HEK293T (cell line): ENCODE results near the gene PAPPA.

Source experiments
- CTCF ChIA-PET: fragments of 350-600 bp; formaldehyde crosslinking; extraction: SDS; loops from one replicate; lab custom pipeline; 2021; ENCODE audit warnings: antibody characterized with exemption, inconsistent platforms; lab: Yijun Ruan, JAX
- POLR2A ChIA-PET: fragments of 350-600 bp; formaldehyde crosslinking; extraction: SDS; loops from one replicate; lab custom pipeline; 2020; ENCODE audit warnings: antibody characterized with exemption, inconsistent platforms; lab: Yijun Ruan, JAX
- DNase-seq: peaks from one replicate; pipeline ENCODE4 v3.0.0; 2012; ENCODE audit warnings: mixed read lengths; ENCODE audit errors: extremely low spot score
- ARNT ChIP-seq: fragments of 450-650 bp; IDR thresholded peaks from 2 replicates; pipeline ENCODE4 v1.6.1; 2017; ENCODE audit warnings: mild to moderate bottlenecking
- BHLHE40 ChIP-seq: fragments of 450-650 bp; IDR thresholded peaks from 2 replicates; pipeline ENCODE4 v1.6.1; 2016; ENCODE audit warnings: mild to moderate bottlenecking, moderate library complexity, borderline replicate concordance
- CTBP1 ChIP-seq: fragments of 450-650 bp; IDR thresholded peaks from 2 replicates; pipeline ENCODE4 v1.6.1; 2016; ENCODE audit warnings: borderline replicate concordance
- ELF4 ChIP-seq: fragments of 450-650 bp; IDR thresholded peaks from 2 replicates; pipeline ENCODE4 v1.6.1; 2017; ENCODE audit warnings: antibody characterized with exemption
- FOXA1 ChIP-seq: fragments of 450-650 bp; IDR thresholded peaks from 2 replicates; pipeline ENCODE4 v1.6.1; 2016; ENCODE audit warnings: mild to moderate bottlenecking
- FOXK2 ChIP-seq: fragments of 450-650 bp; IDR thresholded peaks from 2 replicates; pipeline ENCODE4 v1.6.1; 2016; ENCODE audit warnings: mild to moderate bottlenecking
- FOXM1 ChIP-seq: fragments of 450-650 bp; IDR thresholded peaks from 2 replicates; pipeline ENCODE4 v1.6.1; 2017; ENCODE audit warnings: mild to moderate bottlenecking, borderline replicate concordance
- HDGF ChIP-seq: fragments of 450-650 bp; IDR thresholded peaks from 2 replicates; pipeline ENCODE4 v1.6.1; 2017; ENCODE audit warnings: antibody characterized with exemption, borderline replicate concordance
- L3MBTL2 ChIP-seq: fragments of 450-650 bp; conservative IDR thresholded peaks from 2 replicates; pipeline ENCODE4 v1.6.1; 2016; ENCODE audit warnings: mild to moderate bottlenecking
- LEF1 ChIP-seq: fragments of 450-650 bp; IDR thresholded peaks from 2 replicates; pipeline ENCODE4 v1.6.1; 2017; ENCODE audit warnings: mild to moderate bottlenecking, borderline replicate concordance
- NFRKB ChIP-seq: fragments of 450-650 bp; IDR thresholded peaks from 2 replicates; pipeline ENCODE4 v1.6.1; 2016; ENCODE audit warnings: mild to moderate bottlenecking, moderate library complexity
- SP1 ChIP-seq: fragments of 450-650 bp; IDR thresholded peaks from 2 replicates; pipeline ENCODE4 v1.6.1; 2017
- SUZ12 ChIP-seq: fragments of 450-650 bp; IDR thresholded peaks from 2 replicates; pipeline ENCODE4 v1.6.1; 2016; ENCODE audit warnings: mild to moderate bottlenecking
- TARDBP ChIP-seq: fragments of 450-650 bp; IDR thresholded peaks from 2 replicates; pipeline ENCODE4 v1.6.1; 2016
- ZNF384 ChIP-seq: fragments of 450-650 bp; IDR thresholded peaks from 2 replicates; pipeline ENCODE4 v1.6.1; 2016
- TF ChIP-seq, protein P1 (sequence below): fragments of 450-650 bp; IDR thresholded peaks from 2 replicates; pipeline ENCODE4 v1.6.1; 2016

The PAPPA gene

DNA sequence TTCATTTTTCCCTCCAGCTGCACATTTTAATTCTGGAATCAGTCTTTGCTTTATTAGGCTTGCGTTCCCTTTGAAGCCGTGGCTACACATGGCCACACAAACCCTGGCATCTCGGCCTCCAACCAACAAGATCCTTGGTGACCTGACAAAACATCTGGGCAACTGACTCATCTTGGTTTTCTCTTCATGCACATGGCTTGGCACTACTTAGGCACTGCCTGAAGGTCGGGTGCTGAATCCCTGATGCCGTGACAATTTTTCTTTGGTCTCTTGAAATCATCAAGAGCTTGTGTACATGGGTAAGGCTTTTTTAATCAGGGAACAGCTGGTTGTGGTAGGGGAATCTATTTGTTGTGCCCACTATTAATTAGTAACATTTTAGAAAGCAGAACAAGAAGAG lies 16.0 kb upstream of the PAPPA start:
- ChIA-PET CTCF (no interaction called here), POLR2A (no interaction called here)
- DNase-seq, result no peak
- TF ChIP-seq ELF4 (no peak), HDGF (no peak), FOXK2 (no peak), SUZ12 (no peak), L3MBTL2 (no peak), CTBP1 (no peak), ARNT (no peak), BHLHE40 (no peak), FOXM1 (no peak), ZNF384 (no peak), TARDBP (no peak), LEF1 (no peak), FOXA1 (no peak)
- TF ChIP-seq, protein P1, sequence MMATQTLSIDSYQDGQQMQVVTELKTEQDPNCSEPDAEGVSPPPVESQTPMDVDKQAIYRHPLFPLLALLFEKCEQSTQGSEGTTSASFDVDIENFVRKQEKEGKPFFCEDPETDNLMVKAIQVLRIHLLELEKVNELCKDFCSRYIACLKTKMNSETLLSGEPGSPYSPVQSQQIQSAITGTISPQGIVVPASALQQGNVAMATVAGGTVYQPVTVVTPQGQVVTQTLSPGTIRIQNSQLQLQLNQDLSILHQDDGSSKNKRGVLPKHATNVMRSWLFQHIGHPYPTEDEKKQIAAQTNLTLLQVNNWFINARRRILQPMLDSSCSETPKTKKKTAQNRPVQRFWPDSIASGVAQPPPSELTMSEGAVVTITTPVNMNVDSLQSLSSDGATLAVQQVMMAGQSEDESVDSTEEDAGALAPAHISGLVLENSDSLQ, result no peak

DNA sequence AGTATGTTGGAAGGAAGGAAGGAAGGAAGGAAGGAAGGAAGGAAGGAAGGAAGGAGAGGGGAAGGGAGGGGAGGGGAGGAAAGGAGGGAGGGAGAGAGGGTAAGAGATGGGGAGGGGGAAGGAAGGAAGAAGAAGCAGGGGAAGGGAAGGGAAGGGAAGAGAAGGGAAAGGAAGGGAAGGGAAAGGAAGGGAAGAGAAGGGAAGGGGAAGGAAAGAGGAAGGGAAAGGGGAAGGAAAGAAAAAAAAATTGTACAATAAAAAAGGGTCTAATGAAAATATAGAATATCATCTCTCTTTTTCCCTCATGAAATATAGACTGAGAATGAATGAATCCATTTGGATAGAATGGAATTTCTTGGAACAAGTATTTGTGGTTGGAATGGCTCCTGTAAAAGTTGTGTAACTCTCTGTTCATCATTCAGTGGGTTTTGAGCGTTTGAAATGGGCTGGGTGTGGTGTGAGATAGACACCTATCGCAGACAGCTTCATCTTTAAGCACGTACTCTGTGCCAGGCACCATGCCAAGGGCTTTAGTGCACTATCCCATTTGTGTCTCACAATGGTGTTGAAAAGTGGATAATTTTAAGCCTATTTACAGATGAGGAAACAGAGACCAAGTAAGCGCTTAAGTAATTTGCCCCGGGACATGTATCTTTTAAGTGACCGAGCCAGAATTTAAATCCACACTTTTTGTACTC lies 11.6 kb upstream of the PAPPA start:
- CTCF ChIA-PET, result no interaction called here
- no peak for DNase-seq
- TF ChIP-seq L3MBTL2, result no peak
- no peak for TF ChIP-seq ZNF384
- no peak for TF ChIP-seq HDGF
- no peak for TF ChIP-seq TARDBP
- POLR2A ChIA-PET, result no interaction called here

DNA sequence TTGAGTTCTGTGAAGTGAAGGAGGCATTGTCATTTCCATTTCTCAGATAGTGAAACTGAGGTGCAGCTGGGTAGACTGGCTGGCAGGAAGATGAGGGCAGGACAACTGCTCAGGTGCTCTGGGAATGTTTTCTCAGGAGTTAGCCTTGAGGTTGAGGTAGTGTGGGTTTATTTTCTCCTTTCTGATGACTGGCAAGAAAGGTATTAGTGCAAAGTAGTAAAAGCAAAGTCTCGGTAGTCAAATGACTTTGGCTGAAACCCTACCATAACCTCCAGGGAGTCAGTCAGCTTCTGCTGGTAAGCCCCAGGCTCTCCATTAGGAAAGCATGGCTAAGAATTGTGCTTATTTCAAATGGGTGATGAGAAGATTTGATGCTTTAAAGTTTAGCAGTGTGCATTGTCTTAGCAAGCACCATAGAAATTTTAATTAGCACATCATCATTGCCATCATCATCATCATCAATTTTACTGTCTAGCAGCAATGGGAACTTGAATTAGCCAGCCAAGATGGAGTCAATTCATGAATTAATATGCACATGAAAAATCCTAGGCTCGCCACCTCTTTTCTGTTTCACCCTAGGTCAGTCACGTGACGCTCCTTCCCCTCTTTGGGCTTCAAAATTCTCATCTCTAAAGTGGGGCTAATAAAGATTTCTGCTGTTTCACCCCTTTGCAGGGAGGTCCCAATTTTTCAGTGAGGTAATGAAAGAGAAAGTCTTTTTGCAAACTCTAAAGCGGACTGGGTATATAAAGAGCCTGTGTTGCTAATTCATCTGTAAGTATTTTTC lies 10.7 kb upstream of the PAPPA start:
- CTCF ChIA-PET, result no interaction called here
- TF ChIP-seq ELF4 (no peak), ZNF384 (no peak), FOXK2 (no peak), FOXA1 (no peak), LEF1 (no peak), SUZ12 (no peak), ARNT (no peak), TARDBP (no peak), BHLHE40 (no peak)
- TF ChIP-seq, protein P1, result no peak
- POLR2A ChIA-PET, result no interaction called here
- DNase-seq, result no peak

DNA sequence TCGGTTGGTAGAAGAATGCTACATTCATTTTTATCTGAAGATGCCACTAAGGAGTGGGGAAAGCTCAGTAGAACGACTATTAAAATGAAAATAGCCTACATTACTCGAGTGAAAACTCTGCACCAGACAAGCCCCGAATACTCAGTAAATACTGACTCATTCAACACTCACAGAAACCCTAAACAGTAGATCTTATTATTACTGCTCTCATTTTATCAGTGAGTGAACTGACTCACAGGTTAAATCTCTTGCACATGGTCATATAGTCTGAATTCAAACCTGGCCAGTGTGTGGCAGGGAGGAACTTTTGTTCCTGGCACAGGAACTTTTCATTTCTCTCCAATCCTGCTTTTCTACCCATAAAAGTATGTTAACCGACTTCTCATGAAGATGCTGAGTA lies 9.6 kb upstream of the PAPPA start:
- DNase-seq, result no peak
- TF ChIP-seq ARNT, result no peak
- no peak for TF ChIP-seq HDGF
- no peak for TF ChIP-seq CTBP1
- CTCF ChIA-PET, result no interaction called here
- POLR2A ChIA-PET, result no interaction called here

DNA sequence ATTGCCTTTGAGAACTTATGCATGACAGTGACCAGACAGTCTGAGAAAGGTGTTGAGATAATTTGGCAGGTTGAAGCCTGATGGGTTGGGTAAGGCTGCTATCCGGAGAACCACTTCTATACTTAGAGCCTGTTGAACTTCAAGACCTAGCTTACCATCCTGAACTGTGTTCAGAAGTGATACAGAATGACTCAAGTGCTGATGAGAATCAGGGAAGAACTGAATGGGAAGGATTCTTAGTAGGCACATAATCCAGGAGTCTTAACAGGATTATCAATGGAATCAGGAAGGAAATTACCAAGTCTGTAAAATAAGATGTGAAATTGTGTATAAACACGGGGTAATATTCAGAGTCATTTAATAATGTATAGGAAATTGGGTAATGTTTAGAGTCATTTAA lies 9.0 kb upstream of the PAPPA start:
- ChIA-PET POLR2A (no interaction called here), CTCF (no interaction called here)
- DNase-seq, result no peak
- TF ChIP-seq FOXK2 (no peak), ARNT (no peak), LEF1 (no peak), BHLHE40 (no peak), SUZ12 (no peak), TARDBP (no peak), HDGF (no peak), NFRKB (no peak), FOXA1 (no peak)

DNA sequence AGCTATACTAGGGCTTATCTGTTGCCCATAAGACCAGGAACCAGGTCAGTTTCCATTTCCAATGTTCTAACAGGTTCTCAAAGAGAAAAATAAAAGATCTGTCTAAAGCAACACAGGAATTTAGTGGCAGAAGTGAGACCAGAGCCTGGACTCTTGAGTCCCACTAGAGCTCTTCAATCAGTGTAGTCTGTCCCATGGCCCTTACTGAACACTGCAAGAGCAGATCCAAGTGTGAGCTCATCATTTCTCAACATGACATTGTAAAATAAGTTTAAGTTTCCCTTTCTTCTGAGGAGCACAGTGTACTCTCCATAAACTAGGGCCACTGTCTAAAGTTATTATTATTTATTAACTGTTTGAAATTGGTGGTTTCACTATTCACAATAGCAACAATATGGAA lies 8.6 kb upstream of the PAPPA start:
- POLR2A ChIA-PET, result no interaction called here
- CTCF ChIA-PET, result no interaction called here
- TF ChIP-seq LEF1 (no peak), SP1 (no peak), L3MBTL2 (no peak), FOXM1 (no peak), CTBP1 (no peak), TARDBP (no peak), ELF4 (no peak), NFRKB (no peak), SUZ12 (no peak), ZNF384 (no peak), BHLHE40 (no peak), FOXA1 (no peak)
- TF ChIP-seq, protein P1, result no peak
- DNase-seq, result no peak

DNA sequence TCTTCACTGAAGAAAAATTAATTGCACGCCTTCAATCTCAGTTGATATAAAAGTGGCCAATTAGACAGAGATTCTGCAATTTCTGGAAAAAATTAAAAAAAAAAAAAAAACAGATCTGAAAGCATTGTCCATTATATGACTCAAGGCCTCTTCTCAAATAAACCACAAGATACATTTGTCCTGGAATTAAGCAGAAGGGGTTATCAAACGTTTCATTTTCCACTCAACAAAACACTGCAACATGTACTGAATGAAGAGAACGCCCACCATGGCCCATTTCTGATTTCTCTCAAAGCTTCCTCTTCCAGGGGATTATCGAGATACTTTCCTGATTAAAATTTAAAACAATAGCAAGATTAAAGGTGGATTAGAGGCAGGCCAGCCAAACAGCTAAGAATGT lies 5.8 kb upstream of the PAPPA start:
- POLR2A ChIA-PET, result no interaction called here
- TF ChIP-seq, protein P1, result no peak
- TF ChIP-seq SP1 (no peak), HDGF (no peak), CTBP1 (no peak), ZNF384 (no peak), SUZ12 (no peak), TARDBP (no peak), BHLHE40 (no peak), ELF4 (no peak), L3MBTL2 (no peak), ARNT (no peak), FOXM1 (no peak), LEF1 (no peak)
- no peak for DNase-seq
- CTCF ChIA-PET, result interaction anchor here (1.0 to 1.3 kb wide), 3 partner anchors 424 to 554 kb away, joined by 3 to 8 read pairs (median 3); no protein-coding TSS in a partner anchor
